Measurements from ENCODE around the gene NUBP1.
"Not testable (repeated sequence)": the region's sequence is repeated elsewhere in the genome, so short reads cannot be mapped to it uniquely, and the experiment has no call there.

The NUBP1 gene

DNA sequence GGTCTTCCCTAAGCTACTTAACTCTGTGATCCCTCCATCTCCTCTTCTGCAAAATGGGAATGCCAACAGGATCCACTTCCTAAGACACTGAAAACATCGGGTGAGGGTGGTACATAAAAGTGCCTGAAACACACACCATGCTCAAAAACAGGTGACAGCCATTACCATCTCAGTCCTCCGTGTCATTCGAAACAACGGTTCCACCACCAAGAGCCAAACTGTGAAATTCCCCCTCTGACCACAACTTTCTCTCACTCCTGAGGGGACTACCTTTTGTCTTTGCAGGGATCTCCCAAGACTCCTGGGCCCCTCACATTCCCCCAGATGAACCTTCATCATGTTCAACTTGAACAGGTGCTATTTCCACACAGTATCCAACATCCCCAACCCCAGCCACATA is 37.0 kb downstream of the NUBP1 start:
- no peak for DNase-seq (ENCODE audit: low read depth, low spot score)
- H3K4me3 ChIP-seq (ENCODE audit: low read length): no peak overlapping the region

DNA sequence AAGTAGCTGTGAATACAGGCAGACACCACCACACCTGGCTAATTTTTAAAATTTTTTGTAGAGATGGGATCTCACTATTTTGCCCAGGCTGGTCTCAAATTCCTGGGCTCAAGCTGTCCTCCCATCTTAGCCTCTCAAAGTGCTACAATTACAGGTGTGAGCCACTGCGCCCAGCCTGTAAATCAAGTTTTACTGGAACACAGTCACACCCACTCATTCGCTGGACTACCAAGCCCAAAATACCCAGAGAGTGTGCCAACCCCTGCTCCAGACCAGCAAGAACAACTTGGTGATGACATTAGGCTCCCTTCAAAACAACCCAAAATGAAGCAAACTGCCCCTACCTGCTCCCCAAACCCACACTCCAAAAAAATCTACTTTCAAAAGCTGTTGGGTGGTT is 39.0 kb downstream of the NUBP1 start:
- no peak for DNase-seq (ENCODE audit: low read depth, low spot score)
- H3K4me3 ChIP-seq (ENCODE audit: low read length): no peak overlapping the region

DNA sequence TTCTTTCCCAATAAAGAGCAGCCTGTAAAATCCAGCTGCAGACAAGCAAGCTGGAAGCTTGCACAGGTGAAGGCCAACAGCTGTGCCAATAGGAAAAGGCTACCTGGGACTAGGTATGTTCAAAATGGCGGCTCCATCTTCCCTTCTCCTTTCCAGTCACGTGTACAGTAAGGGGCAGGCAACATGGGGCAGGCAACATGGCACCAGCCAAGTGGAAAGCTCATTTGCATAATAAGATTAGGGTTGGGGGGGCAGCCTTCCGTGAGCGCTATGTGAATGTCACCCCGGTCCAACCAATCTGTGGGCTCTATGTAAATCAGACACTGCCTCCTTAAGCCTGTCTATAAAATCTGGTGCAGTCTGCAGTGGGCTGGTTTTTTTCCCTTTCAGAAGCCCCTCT is 43.7 kb downstream of the NUBP1 start:
- no peak for DNase-seq (ENCODE audit: low read depth, low spot score)
- H3K4me3 ChIP-seq (ENCODE audit: low read length): no peak overlapping the region

DNA sequence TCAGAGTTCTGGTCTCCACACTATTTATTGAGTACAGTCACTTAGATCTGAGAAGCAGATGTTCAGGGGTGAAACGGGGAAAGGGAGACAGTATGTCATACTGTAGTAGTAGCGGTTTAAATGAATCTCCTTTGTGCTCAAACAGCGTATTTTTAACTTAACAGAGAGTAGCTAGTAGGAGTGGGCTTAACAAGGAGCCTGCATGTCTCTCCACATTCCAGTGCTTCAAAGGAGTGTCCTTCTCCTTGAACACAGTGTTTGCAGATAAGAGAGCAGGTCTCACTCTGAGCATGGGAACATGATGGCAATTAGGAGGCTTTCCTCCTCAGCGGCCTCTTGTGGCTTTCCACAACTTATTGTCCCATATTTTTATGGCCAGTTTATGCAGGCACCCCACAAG is 45.0 kb downstream of the NUBP1 start:
- not testable (repeated sequence) for DNase-seq (ENCODE audit: low read depth, low spot score); H3K4me3 ChIP-seq (ENCODE audit: low read length)

DNA sequence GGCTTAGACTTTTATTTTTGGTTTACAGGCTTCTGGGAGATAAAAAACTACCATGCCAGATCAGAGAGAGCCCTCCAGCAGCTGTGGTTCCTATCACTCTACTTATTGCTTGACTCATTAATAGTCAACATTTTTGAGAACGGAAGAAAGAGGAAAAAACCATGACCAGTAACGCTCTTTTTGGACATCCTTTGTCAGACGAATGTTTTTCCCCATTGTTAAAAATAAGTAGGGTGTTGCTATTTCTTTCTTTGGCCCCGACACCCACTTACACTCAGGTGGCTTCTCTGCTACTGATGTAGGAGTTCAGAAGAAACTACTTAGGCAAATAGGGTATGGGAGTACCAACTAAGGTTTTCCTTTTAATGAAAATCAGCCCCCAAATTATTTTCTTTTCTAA is 47.4 kb downstream of the NUBP1 start:
- no peak overlapping the region for H3K4me3 ChIP-seq (ENCODE audit: low read length)
- no peak for DNase-seq (ENCODE audit: low read depth, low spot score)

DNA sequence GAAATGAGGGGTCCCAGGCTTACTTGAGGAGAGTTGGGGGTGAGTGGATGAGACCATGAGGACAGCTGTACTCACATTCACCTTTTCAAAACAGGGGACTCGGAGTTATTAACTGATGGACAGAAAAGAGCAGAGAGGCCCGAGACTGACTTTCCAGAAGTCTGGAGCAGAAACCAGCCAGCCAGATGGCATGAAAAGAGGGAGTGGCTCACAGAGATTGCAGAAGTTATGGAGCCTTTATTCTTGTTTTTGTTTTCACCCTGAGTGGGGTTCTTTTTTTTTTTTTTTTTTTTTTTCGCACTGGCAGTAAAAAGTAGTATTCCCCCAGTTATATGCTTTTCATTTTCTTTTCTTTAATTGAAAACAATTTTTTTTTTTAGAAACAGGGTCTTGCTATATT is 56.1 kb downstream of the NUBP1 start:
- H3K4me3 ChIP-seq (ENCODE audit: low read length): no peak overlapping the region
- DNase-seq (ENCODE audit: low read depth, low spot score): no peak

DNA sequence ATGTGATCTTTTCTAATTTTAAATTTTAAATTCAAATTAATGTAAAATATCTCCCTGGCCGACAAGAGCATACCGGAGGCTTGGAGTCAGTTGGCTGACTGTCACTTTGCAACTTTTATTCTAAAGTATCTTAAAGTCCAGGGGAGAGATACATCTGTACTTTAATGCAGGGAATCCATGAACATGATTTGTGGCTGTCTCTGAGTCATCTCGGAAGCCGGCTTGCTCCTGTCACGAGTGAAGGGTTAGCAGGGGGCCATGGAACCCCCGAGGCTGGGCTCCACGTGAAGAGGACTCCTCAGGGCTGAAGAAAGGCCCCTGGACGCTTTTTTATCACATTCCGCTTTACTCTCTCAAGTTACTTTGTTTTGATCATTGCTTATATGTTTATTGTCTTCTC is 61.7 kb downstream of the NUBP1 start:
- no peak for DNase-seq (ENCODE audit: low read depth, low spot score)
- no peak overlapping the region for H3K4me3 ChIP-seq (ENCODE audit: low read length)

DNA sequence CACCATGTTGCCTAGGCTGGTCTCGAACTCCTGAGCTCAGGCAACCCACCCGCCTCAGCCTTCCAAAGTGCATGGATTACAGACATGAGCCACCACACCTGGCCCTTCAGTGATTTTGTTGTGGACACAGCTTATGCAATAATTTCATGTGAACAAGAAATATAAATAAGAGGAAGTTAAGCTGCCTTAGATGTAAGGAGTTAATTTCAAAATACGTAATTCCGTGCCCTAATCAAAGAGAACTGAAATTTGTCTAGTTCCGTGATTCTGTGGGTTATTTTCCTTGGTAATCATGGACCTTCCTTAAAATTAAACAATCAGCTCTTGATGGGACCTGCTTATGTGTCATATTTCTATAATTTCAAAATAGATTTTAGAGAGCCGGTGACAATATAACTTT is 63.1 kb downstream of the NUBP1 start:
- DNase-seq (ENCODE audit: low read depth, low spot score): no peak
- H3K4me3 ChIP-seq (ENCODE audit: low read length): no peak overlapping the region

DNA sequence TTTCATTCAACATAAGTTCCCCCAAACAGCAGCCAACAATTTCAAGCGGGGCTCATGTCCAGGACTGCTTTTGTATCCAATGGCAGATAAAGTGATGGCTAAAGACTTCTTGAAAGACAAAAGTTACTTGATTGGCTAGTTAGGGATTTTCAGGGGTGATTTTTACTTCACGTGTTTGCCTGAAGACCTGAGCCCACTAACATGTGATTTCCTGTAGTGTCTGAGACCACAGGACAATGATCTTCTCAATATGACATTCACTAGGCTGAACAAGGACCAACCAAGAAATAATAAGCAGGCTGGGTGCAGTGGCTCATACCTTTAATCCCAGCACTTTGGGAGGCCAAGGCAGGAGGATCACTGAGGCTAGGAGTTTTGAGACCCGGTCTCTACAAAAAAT is 64.6 kb downstream of the NUBP1 start:
- no peak for DNase-seq (ENCODE audit: low read depth, low spot score)

DNA sequence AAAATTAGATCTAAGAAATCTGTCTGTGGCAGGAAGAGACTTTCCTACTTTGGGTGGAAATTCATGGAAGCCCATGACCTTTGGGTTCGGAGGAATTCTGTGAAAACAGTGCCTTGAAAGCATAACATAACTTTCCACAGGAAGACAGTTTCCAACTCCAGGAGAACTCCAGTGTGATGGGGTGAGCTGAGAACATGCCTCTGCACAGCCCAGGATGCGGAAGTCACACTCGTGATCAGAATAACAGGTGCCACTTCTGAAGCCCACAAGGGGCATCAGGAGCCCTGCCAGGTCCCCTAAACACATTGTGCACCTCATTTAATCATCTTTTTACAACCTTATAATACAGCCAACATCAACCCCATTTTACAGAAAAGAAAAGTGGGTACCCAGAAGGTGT is 65.2 kb downstream of the NUBP1 start:
- no peak for DNase-seq (ENCODE audit: low read depth, low spot score)
- no peak overlapping the region for H3K4me3 ChIP-seq (ENCODE audit: low read length)

More for the DNA sequence above, 64.6 kb downstream of the NUBP1 start:
- no peak overlapping the region for H3K4me3 ChIP-seq (ENCODE audit: low read length)

DNA sequence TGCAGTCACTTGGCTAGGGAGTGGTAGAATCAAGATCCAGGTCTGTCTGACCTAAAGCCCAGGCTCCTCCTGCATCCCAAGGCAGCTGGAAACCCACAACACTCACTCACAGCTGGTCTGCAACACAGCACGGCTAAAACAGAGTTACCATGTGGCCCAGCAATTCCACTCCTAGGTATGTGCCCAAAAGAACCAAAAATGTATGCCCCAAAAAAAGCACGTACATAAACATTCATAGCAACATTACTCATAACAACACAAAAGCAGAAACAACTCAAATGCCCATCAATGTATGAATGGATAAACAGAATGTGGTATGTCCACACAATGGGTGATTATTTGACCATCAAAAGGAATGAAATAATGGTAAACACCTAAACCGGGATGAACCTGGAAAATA is 66.1 kb downstream of the NUBP1 start:
- no peak for DNase-seq (ENCODE audit: low read depth, low spot score)
- no peak overlapping the region for H3K4me3 ChIP-seq (ENCODE audit: low read length)

DNA sequence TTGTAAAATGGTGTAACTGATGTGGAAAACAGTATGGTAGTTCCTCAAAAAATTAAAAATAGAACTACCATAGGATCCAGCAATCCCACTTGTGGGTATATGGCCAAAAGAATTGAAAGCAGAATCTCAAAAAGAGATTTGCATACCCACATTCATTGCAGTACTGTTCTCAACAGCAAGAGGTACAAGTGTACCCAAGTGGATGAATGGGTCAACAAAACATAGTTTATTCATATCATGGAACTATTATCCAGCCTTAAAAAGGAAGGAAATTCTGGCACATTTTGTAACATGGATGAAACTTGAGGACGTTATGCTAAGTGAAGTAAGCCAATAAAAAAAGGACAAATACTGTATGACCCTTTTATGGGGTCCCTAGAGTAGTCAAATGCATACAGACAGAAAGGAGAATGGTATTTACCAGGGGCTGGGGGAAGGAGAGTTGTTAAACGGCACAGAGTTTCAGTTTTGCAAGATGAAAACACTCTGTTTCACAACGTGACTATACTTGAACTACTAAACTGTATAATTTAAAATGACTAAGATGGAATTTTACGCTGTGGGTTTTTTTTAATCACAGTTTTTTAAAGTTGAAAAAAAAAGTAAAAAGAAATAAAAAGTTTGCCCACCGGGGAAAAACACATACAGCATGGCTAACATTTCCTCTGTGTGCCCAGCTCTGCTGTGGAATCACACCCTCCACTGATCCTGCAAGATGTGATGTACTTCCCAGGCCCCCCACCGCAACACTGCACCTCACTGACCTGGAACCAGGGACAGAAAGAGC is 68.9 kb downstream of the NUBP1 start:
- no peak overlapping the region for H3K4me3 ChIP-seq (ENCODE audit: low read length)
- no peak for DNase-seq (ENCODE audit: low read depth, low spot score)

DNA sequence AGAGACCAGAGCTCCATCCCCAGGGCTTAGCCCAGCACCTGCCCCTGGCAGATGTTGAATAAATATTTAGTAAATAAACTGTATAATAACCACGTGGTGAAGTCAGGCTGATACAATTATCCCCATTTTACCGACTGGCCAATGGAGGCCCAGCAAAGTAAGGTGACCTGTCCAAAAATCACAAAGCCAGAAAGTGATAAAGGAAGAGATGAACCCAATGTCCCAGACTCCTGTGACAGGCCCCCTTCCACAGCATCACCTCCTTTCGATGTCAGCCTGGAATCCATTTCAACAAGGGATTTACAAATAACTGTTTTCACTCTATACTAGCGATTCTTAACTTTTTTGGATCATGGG is 69.4 kb downstream of the NUBP1 start:
- no peak overlapping the region for H3K4me3 ChIP-seq (ENCODE audit: low read length)

DNA sequence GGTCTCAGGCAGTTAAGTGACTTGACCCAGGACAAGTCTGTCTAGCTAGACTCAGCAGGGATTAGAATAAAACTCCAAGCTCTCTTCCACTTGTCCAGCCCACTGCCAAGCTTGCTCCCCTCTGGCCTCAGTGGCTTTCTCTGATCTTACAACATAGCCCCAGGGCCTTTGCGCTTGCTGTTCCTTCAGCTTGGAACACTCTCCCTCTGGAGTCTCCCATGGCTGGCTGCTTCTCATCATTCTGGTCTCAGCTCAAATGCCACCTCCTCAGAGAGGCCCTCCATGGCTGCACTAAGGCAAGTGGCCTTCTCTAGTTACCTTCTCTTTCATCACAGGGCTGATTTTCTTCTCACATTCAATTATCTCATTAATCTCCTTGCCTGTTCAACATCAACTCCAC is 73.9 kb downstream of the NUBP1 start:
- H3K4me3 ChIP-seq (ENCODE audit: low read length): no peak overlapping the region

More for the DNA sequence above, 69.4 kb downstream of the NUBP1 start:
- no peak for DNase-seq (ENCODE audit: low read depth, low spot score)

DNA sequence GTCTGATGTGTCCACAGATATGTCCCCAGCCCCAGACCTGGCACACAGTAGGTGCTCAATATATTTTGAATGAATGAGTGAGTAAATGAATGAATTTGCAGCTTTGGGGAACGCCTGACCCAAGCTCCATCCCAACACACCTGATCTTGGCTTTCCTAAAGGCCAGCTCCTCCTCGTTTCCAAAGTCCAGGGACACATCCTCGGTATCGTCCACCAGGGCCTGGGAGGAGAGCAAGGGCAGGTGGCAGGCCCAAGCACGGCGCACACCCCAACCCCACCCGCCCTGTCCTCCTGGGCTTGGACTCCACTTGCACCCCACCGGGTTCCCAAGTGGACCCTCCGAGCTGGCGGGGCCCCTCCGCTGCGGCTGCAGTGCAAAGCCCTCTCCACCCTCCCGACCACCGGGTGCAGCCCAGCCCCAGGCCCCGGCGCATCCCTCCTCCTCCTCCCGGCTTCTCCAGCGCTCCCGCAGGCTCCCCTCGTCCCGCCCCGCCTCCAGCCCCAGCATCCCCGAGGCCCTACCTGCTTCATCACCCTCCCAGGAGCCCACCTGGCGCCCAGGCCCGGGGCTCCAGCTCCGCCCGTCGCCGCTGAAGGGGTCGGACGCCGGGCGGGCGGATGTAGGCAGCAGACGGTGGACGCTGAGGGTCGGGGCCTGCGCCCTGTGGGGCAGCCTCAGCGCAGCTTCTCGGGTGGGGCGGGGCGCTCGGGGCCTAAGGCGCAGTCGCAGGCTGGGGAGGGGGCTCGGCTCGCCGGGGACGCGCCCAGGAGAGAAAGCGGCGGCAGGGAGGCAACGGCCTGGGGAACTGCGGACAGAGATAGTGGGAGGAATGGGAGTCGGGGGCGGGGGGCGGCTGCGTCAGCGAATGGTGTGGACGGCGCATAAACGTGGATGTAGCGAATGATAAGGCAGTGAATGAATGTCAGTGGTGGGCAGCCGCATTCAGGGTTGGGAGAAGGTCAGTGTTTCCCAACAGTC is 74.6 kb downstream of the NUBP1 start, which contains the start of gene TVP23A:
TSS of gene TVP23A (minus strand) at position 832 of the 979 bp plus-strand sequence. CDS start at position 531, 301 bp downstream.
- no peak for DNase-seq (ENCODE audit: low read depth, low spot score)

More for the DNA sequence above, 73.9 kb downstream of the NUBP1 start:
- DNase-seq (ENCODE audit: low read depth, low spot score): no peak

More for the DNA sequence above, 74.6 kb downstream of the NUBP1 start, which contains the start of gene TVP23A:
- H3K4me3 ChIP-seq (ENCODE audit: low read length): no peak within 1 kb of the TSS

All from Jurkat, Clone E6-1 (cell line).